Fibroblast of lung (primary cell): ENCODE measurements around the gene CCDC87. TPM values are rescaled to one million over a fixed set of nuclear protein-coding genes. Genes with fewer than 3 reads are reported as not detected.

Experiments used
- DNase-seq, 2 donors: peaks; one replicate each; pipeline versions ENCODE4 v3.0.0 to v3.0.0-alpha.2; 2010; ENCODE audit warnings: low read depth in 2 of 2
- H2AFZ ChIP-seq: 2 replicates; pipeline ENCODE4 v1.5.1; 2012; ENCODE audit warnings: low read length, control low read depth, inconsistent platforms
- H3K27ac ChIP-seq: 2 replicates; pipeline ENCODE4 v1.5.1; 2011; ENCODE audit warnings: low read length, control low read depth; ENCODE audit not compliant: insufficient read depth
- H3K27me3 ChIP-seq: 2 replicates; pipeline ENCODE4 v1.5.1; 2011; ENCODE audit warnings: mild to moderate bottlenecking, low read length; ENCODE audit not compliant: control insufficient read depth, insufficient read depth
- H3K36me3 ChIP-seq: 2 replicates; pipeline ENCODE4 v1.5.1; 2011; ENCODE audit warnings: low read length; ENCODE audit not compliant: control insufficient read depth, insufficient read depth
- H3K4me1 ChIP-seq: 2 replicates; pipeline ENCODE4 v1.5.1; 2011; ENCODE audit warnings: low read length; ENCODE audit not compliant: control insufficient read depth, insufficient read depth; ENCODE audit errors: extremely low read depth
- H3K4me2 ChIP-seq: 2 replicates; pipeline ENCODE4 v1.5.1; 2011; ENCODE audit warnings: low read length, control low read depth; ENCODE audit not compliant: insufficient read depth; ENCODE audit errors: extremely low read depth
- H3K4me3 ChIP-seq, 4 experiments: fragments of 200-600 bp in 1 of 4; sonication (generic) in 1 of 4; replicated peaks in 1 of 4; 2 replicates each; pipeline ENCODE4 v1.5.1; 2011 to 2016; ENCODE audit warnings: low read length in 4 of 4, low read depth in 3 of 4, mild to moderate bottlenecking in 3 of 4, control low read depth in 2 of 4, inconsistent platforms in 1 of 4, mixed read lengths in 1 of 4; ENCODE audit not compliant: insufficient read depth in 1 of 4; ENCODE audit errors: control extremely low read depth in 1 of 4
- H3K79me2 ChIP-seq: 2 replicates; pipeline ENCODE4 v1.5.1; 2012; ENCODE audit warnings: mild to moderate bottlenecking, low read length, inconsistent platforms; ENCODE audit not compliant: control insufficient read depth, insufficient read depth
- H3K9ac ChIP-seq: 2 replicates; pipeline ENCODE4 v1.5.1; 2011; ENCODE audit warnings: mild to moderate bottlenecking, low read length, control low read depth; ENCODE audit not compliant: insufficient read depth
- H3K9me3 ChIP-seq: 2 replicates; pipeline ENCODE4 v1.5.1; 2012; ENCODE audit warnings: low read depth, low read length; ENCODE audit not compliant: control insufficient read depth, insufficient read depth
- H4K20me1 ChIP-seq: 2 replicates; pipeline ENCODE4 v1.5.1; 2011; ENCODE audit warnings: low read length; ENCODE audit not compliant: control insufficient read depth, insufficient read depth; ENCODE audit errors: extremely low read depth
- EZH2 ChIP-seq: IDR thresholded peaks from 2 replicates; pipeline ENCODE4 v1.5.1; 2012; ENCODE audit warnings: low read length, control low read depth, mild to moderate bottlenecking; ENCODE audit errors: missing control alignments
- polyA plus RNA-seq, 2 donors: library from polyadenylated mRNA; depleted of rRNA in 1 of 2; stranded (reverse) in 1 of 2; unstranded in 1 of 2; fragments of >200 nt; gene quantifications; 2 replicates each; pipeline ENCODE4 v1.2.1, GENCODE V29; 2011 to 2012; ENCODE audit warnings: missing spikeins in 1 of 2
- total RNA-seq: library from RNA; depleted of rRNA; stranded (reverse); fragments of >200 nt; gene quantifications from 2 replicates; pipeline ENCODE4 v1.2.1, GENCODE V29; 2014
- TF ChIP-seq, protein P1 (sequence below), 2 donors: IDR thresholded peaks in 1 of 2; conservative IDR thresholded peaks in 1 of 2; 1 replicate in 1 of 2; 2 replicates in 1 of 2; pipeline ENCODE4 v1.5.1; 2011 to 2012; ENCODE audit warnings: low read length in 2 of 2, control low read depth in 1 of 2, inconsistent platforms in 1 of 2, low read depth in 1 of 2, mild to moderate bottlenecking in 1 of 2

CCDC87 gene
- total and polyA plus RNA-seq, 2 donors (not counting 1 experiment from before 2014, with no cell fraction given) = 0.11 to 0.33 TPM

DNA sequence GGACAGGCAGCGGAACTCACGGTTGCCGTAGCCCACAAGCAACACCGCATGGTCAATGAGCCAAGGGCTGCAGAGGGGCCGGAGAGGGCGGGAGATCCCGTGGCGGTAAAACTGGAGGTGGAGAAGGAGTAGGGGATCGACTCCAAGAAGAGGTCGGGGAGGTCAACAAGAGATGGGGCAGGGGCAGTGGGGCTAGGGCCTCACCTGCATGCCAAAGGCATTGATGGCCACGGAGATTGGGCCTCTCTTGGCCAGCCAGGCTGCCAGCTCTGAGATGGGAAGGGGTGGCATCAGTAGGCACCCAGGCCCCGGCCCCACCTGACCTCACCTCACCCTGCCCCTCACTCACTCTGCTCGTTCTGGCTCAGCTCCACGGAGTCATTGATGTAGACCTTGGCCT is 28.3 kb downstream of the CCDC87 start:
- Histone ChIP-seq H4K20me1 (no peaks in the 10 kb centered on the region), H3K4me1 (no peaks in the 10 kb centered on the region), H3K9me3 (no peaks in the 10 kb centered on the region), H3K79me2 (no peaks in the 10 kb centered on the region), H3K4me2 (no peak overlapping the region), H3K27me3 (peaks cover 10% of the 10 kb centered on the region), H3K36me3 (no peaks in the 10 kb centered on the region), H3K9ac (no peak overlapping the region), H3K4me3 (no peak overlapping the region), H2AFZ (no peak overlapping the region), H3K27ac (no peak overlapping the region)
- no peak for DNase-seq
- TF ChIP-seq, protein P1, sequence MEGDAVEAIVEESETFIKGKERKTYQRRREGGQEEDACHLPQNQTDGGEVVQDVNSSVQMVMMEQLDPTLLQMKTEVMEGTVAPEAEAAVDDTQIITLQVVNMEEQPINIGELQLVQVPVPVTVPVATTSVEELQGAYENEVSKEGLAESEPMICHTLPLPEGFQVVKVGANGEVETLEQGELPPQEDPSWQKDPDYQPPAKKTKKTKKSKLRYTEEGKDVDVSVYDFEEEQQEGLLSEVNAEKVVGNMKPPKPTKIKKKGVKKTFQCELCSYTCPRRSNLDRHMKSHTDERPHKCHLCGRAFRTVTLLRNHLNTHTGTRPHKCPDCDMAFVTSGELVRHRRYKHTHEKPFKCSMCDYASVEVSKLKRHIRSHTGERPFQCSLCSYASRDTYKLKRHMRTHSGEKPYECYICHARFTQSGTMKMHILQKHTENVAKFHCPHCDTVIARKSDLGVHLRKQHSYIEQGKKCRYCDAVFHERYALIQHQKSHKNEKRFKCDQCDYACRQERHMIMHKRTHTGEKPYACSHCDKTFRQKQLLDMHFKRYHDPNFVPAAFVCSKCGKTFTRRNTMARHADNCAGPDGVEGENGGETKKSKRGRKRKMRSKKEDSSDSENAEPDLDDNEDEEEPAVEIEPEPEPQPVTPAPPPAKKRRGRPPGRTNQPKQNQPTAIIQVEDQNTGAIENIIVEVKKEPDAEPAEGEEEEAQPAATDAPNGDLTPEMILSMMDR (conservative IDR thresholded peaks at IDR 0.05 in 1 of 2, IDR thresholded peaks at IDR 0.05 in 1 of 2; ENCODE audit: low read depth in 1 of 2, low read length in 2 of 2) = no peak
- no peak for TF ChIP-seq EZH2

DNA sequence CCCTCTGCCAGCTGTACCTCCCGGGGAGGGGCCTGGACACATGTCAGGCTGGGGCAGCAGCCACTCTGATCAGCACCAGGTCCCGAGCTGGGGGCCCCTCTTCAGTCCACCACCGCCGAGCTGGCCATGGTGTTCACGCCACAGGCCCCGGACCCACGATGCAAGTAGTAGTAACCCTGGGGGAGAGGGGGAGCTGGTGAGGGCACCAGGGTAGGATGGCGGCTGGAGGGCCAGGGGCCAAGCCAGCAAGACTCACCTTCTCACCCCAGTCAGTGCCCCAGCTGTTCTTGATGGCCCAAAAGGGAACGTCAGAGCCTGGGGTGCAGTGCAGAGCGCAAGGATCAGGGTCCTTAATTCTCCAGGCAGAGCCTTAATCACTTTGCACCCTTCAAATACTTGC is 29.0 kb downstream of the CCDC87 start:
- TF ChIP-seq, protein P1 (conservative IDR thresholded peaks at IDR 0.05 in 1 of 2, IDR thresholded peaks at IDR 0.05 in 1 of 2; ENCODE audit: low read depth in 1 of 2, low read length in 2 of 2) = no peak
- TF ChIP-seq EZH2 = no peak
- DNase-seq = no peak
- H3K27me3 ChIP-seq = peaks cover 12% of the 10 kb centered on the region

DNA sequence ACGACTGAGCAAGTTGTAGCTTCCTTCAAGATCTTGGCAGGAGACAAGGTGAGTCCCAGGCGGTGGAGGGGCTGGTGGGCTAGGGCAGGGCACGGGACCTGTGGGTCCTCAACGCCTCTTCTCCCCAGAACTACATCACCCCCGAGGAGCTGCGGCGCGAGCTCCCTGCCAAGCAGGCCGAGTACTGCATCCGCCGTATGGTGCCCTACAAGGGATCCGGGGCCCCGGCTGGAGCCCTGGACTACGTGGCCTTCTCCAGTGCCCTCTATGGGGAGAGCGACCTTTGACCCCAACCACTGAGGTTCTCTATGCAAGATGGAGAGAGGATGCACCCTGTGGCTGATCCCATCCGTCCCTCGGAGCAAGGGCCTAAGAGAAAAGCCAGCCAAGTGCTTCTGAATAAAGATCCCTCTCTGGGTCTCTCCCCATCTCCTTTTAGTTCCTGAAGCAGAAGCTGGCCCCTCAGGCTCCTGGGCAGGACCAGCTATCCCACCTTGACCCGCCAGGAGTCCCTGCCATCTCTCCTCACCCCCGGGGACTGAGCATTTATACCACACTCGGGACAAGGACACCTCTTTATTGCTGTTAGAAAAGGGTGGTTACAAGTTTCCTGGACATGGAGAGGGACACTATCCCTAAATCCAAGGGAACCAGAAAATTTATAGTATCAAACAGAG is 29.8 kb downstream of the CCDC87 start:
- Histone ChIP-seq H4K20me1 (no peaks in the 10 kb centered on the region), H3K9ac (no peak overlapping the region), H3K27ac (no peak overlapping the region), H3K4me2 (no peak overlapping the region), H3K27me3 (peaks cover 13% of the 10 kb centered on the region), H3K36me3 (no peaks in the 10 kb centered on the region), H3K4me1 (no peaks in the 10 kb centered on the region), H3K79me2 (no peaks in the 10 kb centered on the region), H3K4me3 (no peak overlapping the region), H2AFZ (no peak overlapping the region), H3K9me3 (no peaks in the 10 kb centered on the region)
- no peak for TF ChIP-seq EZH2
- TF ChIP-seq, protein P1 (conservative IDR thresholded peaks at IDR 0.05 in 1 of 2, IDR thresholded peaks at IDR 0.05 in 1 of 2; ENCODE audit: low read depth in 1 of 2, low read length in 2 of 2) = no peak
- DNase-seq = no peak

More for the DNA sequence above, 29.0 kb downstream of the CCDC87 start:
- Histone ChIP-seq H3K9ac (no peak overlapping the region), H2AFZ (no peak overlapping the region), H3K79me2 (no peaks in the 10 kb centered on the region), H3K4me1 (no peaks in the 10 kb centered on the region), H3K36me3 (no peaks in the 10 kb centered on the region), H3K27ac (no peak overlapping the region), H3K4me2 (no peak overlapping the region), H4K20me1 (no peaks in the 10 kb centered on the region), H3K4me3 (no peak overlapping the region), H3K9me3 (no peaks in the 10 kb centered on the region)
